OCI-LY1 (cell line): Measurements from ENCODE around the gene HCST.

Source experiments
- H2AFZ ChIP-seq: fragments of 200-600 bp; sonication (generic), shearing (Covaris generic); 2 replicates; pipeline ENCODE4 v1.6.0; 2014; ENCODE audit warnings: antibody characterized with exemption, mild to moderate bottlenecking, low read length
- H3F3A ChIP-seq: fragments of 200-600 bp; sonication (generic), shearing (Covaris generic); 2 replicates; pipeline ENCODE4 v1.6.0; 2014; ENCODE audit warnings: mild to moderate bottlenecking, antibody characterized with exemption, low read length, moderate library complexity; ENCODE audit not compliant: insufficient read depth
- H3K27ac ChIP-seq: fragments of 200-600 bp; sonication (generic); 2 replicates; pipeline ENCODE4 v1.5.1; 2014; ENCODE audit warnings: low read length, mixed run types, mild to moderate bottlenecking, low read depth; ENCODE audit not compliant: poor library complexity, severe bottlenecking
- H3K27me3 ChIP-seq: fragments of 200-600 bp; sonication (generic); 2 replicates; pipeline ENCODE4 v1.6.0; 2014; ENCODE audit warnings: antibody characterized with exemption, mild to moderate bottlenecking, low read length, moderate library complexity; ENCODE audit not compliant: insufficient read depth
- H3K36me3 ChIP-seq: fragments of 200-600 bp; sonication (generic); 2 replicates; pipeline ENCODE4 v1.6.1; 2014; ENCODE audit warnings: mild to moderate bottlenecking, antibody characterized with exemption, low read length, moderate library complexity, mixed read lengths; ENCODE audit not compliant: insufficient read depth
- H3K4me1 ChIP-seq: fragments of 200-600 bp; sonication (generic); 2 replicates; pipeline ENCODE4 v1.5.1; 2014; ENCODE audit warnings: mild to moderate bottlenecking, low read length, moderate library complexity; ENCODE audit not compliant: insufficient read depth, severe bottlenecking
- H3K4me2 ChIP-seq: fragments of 200-600 bp; sonication (generic), shearing (Covaris generic); 2 replicates; pipeline ENCODE4 v1.6.1; 2014; ENCODE audit warnings: low read length
- H3K4me3 ChIP-seq: fragments of 200-600 bp; sonication (generic); 2 replicates; pipeline ENCODE4 v1.5.1; 2014; ENCODE audit warnings: low read length, low read depth, mild to moderate bottlenecking, mixed read lengths; ENCODE audit not compliant: poor library complexity, severe bottlenecking
- H3K79me2 ChIP-seq: fragments of 200-600 bp; shearing (Covaris generic); 2 replicates; pipeline ENCODE4 v1.6.1; 2016; ENCODE audit warnings: mixed run types, low read length, mixed read lengths; ENCODE audit not compliant: insufficient read depth
- H3K9ac ChIP-seq: fragments of 200-600 bp; sonication (generic), shearing (Covaris generic); 2 replicates; pipeline ENCODE4 v1.6.1; 2014; ENCODE audit warnings: mild to moderate bottlenecking, low read length, mixed read lengths
- H3K9me2 ChIP-seq: fragments of 200-600 bp; sonication (generic), shearing (Covaris generic); 2 replicates; pipeline ENCODE4 v1.6.1; 2014; ENCODE audit warnings: low read depth, mild to moderate bottlenecking, low read length, mixed read lengths
- H3K9me3 ChIP-seq: fragments of 200-600 bp; shearing (Covaris generic); 2 replicates; pipeline ENCODE4 v1.6.1; 2014; ENCODE audit warnings: low read length, mixed read lengths
- H4K20me1 ChIP-seq: fragments of 200-600 bp; sonication (generic), shearing (Covaris generic); 2 replicates; pipeline ENCODE4 v1.6.0; 2016; ENCODE audit warnings: mild to moderate bottlenecking, low read length; ENCODE audit not compliant: insufficient read depth
- EZH2 ChIP-seq: fragments of 200-600 bp; sonication (generic), shearing (Covaris generic); IDR thresholded peaks from 2 replicates; pipeline ENCODE4 v1.8.0; 2017; ENCODE audit warnings: borderline replicate concordance, mixed run types, mild to moderate bottlenecking, antibody characterized with exemption, low read length, moderate library complexity, mixed read lengths
- TF ChIP-seq, protein P1 (sequence below): fragments of 200-600 bp; sonication (generic), shearing (Covaris generic); IDR thresholded peaks from 2 replicates; pipeline ENCODE4 v1.5.1; 2017; ENCODE audit warnings: mild to moderate bottlenecking, antibody characterized with exemption, low read length, moderate library complexity, mixed read lengths

HCST gene

GRCh38 chr19:35913589-35913988, 11.3 kb downstream of the HCST start:
- no peak overlapping the region for H3K4me3 ChIP-seq
- H3K4me1 ChIP-seq, result peaks cover 12% of the 10 kb centered on the region
- no peaks in the 10 kb centered on the region for H4K20me1 ChIP-seq
- no peaks in the 10 kb centered on the region for H3K9me3 ChIP-seq
- no peaks in the 10 kb centered on the region for H3F3A ChIP-seq
- no peaks in the 10 kb centered on the region for H3K36me3 ChIP-seq
- H2AFZ ChIP-seq, result no peak overlapping the region
- H3K79me2 ChIP-seq, result no peaks in the 10 kb centered on the region
- H3K9me2 ChIP-seq, result no peaks in the 10 kb centered on the region
- no peaks in the 10 kb centered on the region; the same call in 1 of the 2 replicates for H3K27me3 ChIP-seq
- H3K4me2 ChIP-seq, result no peak overlapping the region
- no peak overlapping the region for H3K9ac ChIP-seq
- TF ChIP-seq, protein P1, sequence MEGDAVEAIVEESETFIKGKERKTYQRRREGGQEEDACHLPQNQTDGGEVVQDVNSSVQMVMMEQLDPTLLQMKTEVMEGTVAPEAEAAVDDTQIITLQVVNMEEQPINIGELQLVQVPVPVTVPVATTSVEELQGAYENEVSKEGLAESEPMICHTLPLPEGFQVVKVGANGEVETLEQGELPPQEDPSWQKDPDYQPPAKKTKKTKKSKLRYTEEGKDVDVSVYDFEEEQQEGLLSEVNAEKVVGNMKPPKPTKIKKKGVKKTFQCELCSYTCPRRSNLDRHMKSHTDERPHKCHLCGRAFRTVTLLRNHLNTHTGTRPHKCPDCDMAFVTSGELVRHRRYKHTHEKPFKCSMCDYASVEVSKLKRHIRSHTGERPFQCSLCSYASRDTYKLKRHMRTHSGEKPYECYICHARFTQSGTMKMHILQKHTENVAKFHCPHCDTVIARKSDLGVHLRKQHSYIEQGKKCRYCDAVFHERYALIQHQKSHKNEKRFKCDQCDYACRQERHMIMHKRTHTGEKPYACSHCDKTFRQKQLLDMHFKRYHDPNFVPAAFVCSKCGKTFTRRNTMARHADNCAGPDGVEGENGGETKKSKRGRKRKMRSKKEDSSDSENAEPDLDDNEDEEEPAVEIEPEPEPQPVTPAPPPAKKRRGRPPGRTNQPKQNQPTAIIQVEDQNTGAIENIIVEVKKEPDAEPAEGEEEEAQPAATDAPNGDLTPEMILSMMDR, result no peak
- no peak for TF ChIP-seq EZH2
- no peak overlapping the region for H3K27ac ChIP-seq

DNA sequence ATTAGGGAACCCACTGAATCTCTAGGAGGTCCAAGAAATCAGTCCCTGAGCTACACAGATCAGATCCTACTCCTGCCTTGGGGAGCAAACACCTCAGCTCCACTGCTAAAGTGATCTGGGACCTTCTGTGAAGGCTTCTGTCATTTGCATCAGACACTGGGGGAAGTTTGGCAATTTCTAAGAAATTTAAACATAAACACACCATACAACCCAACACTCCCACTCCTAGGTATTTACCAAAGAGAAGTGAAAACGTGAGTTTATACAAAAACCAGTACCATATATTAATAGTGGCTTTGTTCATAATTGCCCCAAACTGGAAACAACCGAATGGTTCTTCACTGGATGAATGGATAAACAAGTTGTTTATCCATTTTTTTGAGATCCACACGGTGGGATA, 13.1 kb downstream of the HCST start:
- Histone ChIP-seq H3K27me3 (no peaks in the 10 kb centered on the region; the same call in 1 of the 2 replicates), H3K4me2 (no peak overlapping the region), H4K20me1 (no peaks in the 10 kb centered on the region), H3F3A (no peaks in the 10 kb centered on the region), H3K79me2 (no peaks in the 10 kb centered on the region), H3K4me1 (no peaks in the 10 kb centered on the region), H3K36me3 (no peaks in the 10 kb centered on the region), H3K4me3 (no peak overlapping the region), H2AFZ (no peak overlapping the region), H3K9ac (no peak overlapping the region), H3K27ac (no peak overlapping the region), H3K9me3 (no peaks in the 10 kb centered on the region), H3K9me2 (no peaks in the 10 kb centered on the region)
- TF ChIP-seq, protein P1, result no peak
- TF ChIP-seq EZH2, result no peak

DNA sequence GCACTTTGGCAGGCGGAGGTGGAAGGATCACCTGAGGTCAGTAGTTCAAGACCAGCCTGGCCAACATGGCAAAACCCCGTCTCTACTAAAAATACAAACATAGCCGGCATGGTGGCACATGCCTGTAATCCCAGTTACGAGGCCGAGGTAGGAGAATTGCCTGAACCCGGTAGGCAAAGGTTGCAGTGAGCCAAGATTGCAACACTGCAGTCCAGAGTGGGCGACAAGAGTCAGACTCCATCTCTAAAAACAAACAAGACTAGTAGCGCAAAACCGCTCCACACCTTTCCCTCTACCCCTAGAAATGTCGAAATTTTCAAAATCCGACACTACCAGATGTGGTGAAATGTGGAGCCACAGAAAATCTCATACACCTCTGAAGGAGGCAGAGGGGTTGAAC, 17.0 kb downstream of the HCST start:
- H3K4me3 ChIP-seq, result no peak overlapping the region
- H3K4me2 ChIP-seq, result no peak overlapping the region
- no peaks in the 10 kb centered on the region for H4K20me1 ChIP-seq
- no peaks in the 10 kb centered on the region; the same call in 1 of the 2 replicates for H3K27me3 ChIP-seq
- H2AFZ ChIP-seq, result no peak overlapping the region
- H3K9ac ChIP-seq, result no peak overlapping the region
- H3K9me3 ChIP-seq, result no peaks in the 10 kb centered on the region
- no peaks in the 10 kb centered on the region for H3K4me1 ChIP-seq
- no peaks in the 10 kb centered on the region for H3F3A ChIP-seq
- no peak for TF ChIP-seq EZH2
- TF ChIP-seq, protein P1, result no peak
- H3K9me2 ChIP-seq, result no peaks in the 10 kb centered on the region
- H3K36me3 ChIP-seq, result no peaks in the 10 kb centered on the region
- no peak overlapping the region for H3K27ac ChIP-seq
- no peaks in the 10 kb centered on the region for H3K79me2 ChIP-seq
